Upper lobe of left lung (tissue), 4 donors: ENCODE measurements around the gene CALCR.

ENCODE experiments used
- CTCF ChIP-seq, 6 experiments: fragments of 450-650 bp in 4 of 6; fragments of 200-600 bp in 2 of 6; sonication (generic) in 2 of 6; IDR thresholded peaks; one replicate each; pipeline ENCODE4 v1.5.1; 2016 to 2019; ENCODE audit warnings: antibody characterized with exemption in 6 of 6
- EP300 ChIP-seq, 4 donors: sonication (generic); formaldehyde crosslinking; IDR thresholded peaks; one replicate each; pipeline ENCODE4 v1.5.1; 2017; ENCODE audit warnings: antibody characterized with exemption in 4 of 4, control low read depth in 2 of 4
- POLR2A ChIP-seq, 4 donors: fragments of 450-650 bp; IDR thresholded peaks; one replicate each; pipeline ENCODE4 v1.5.1; 2016 to 2017; ENCODE audit warnings: antibody characterized with exemption in 4 of 4, mild to moderate bottlenecking in 2 of 4

- TF ChIP-seq POLR2A (IDR thresholded peaks at IDR 0.05) (no peak), CTCF (IDR thresholded peaks at IDR 0.05) (no peak), EP300 (IDR thresholded peaks at IDR 0.05) (no peak)
These were observed 38.9 kb downstream of the CALCR start for GRCh38 chr7:93535616-93536015.
